HepG2 (cell line): Measurements from ENCODE around the gene POLR3GL. TPM values are rescaled to one million over a fixed set of nuclear protein-coding genes. Genes with fewer than 3 reads are reported as not detected.

Experiments used
- ATF1 ChIP-seq: IDR thresholded peaks from 2 replicates; pipeline ENCODE4 v1.6.1; 2016; ENCODE audit warnings: mild to moderate bottlenecking, control low read depth
- DNMT1 ChIP-seq: sonication (generic); formaldehyde crosslinking; IDR thresholded peaks from 2 replicates; pipeline ENCODE4 v1.5.1; 2020; ENCODE audit warnings: mild to moderate bottlenecking, missing genetic modification reagents
- HDAC1 ChIP-seq: sonication (generic); formaldehyde crosslinking; IDR thresholded peaks from 2 replicates; pipeline ENCODE4 v1.5.1; 2020; ENCODE audit warnings: mild to moderate bottlenecking, missing genetic modification reagents
- NFYC ChIP-seq: IDR thresholded peaks from 2 replicates; pipeline ENCODE4 v1.6.1; 2016; ENCODE audit warnings: missing genetic modification reagents, missing compliant biosample characterization
- PAX8 ChIP-seq: sonication (generic); formaldehyde crosslinking; IDR thresholded peaks from 2 replicates; pipeline ENCODE4 v1.8.0; 2022; ENCODE audit warnings: mild to moderate bottlenecking, missing genetic modification reagents, borderline replicate concordance
- RBM39 ChIP-seq: fragments of 200-400 bp; formaldehyde crosslinking; IDR thresholded peaks from one replicate; pipeline ENCODE4 v1.6.1; 2018; ENCODE audit warnings: antibody characterized with exemption, mild to moderate bottlenecking, low read depth, low read length; ENCODE audit not compliant: poor library complexity, severe bottlenecking
- REXO4 ChIP-seq: sonication (generic); formaldehyde crosslinking; IDR thresholded peaks from 2 replicates; pipeline ENCODE4 v1.8.0; 2022; ENCODE audit warnings: missing genetic modification reagents, mild to moderate bottlenecking, borderline replicate concordance
- SNAPC2 ChIP-seq: sonication (generic); formaldehyde crosslinking; IDR thresholded peaks from 2 replicates; pipeline ENCODE4 v1.8.1; 2022; ENCODE audit warnings: mild to moderate bottlenecking, missing genetic modification reagents
- SRSF1 ChIP-seq: fragments of 200-400 bp; formaldehyde crosslinking; optimal IDR thresholded peaks from 2 replicates; pipeline ENCODE3; 2017; ENCODE audit warnings: mild to moderate bottlenecking, low read depth, low read length, moderate library complexity
- STAT5B ChIP-seq: sonication (generic); formaldehyde crosslinking; IDR thresholded peaks from 2 replicates; pipeline ENCODE4 v1.4.0; 2020; ENCODE audit warnings: missing genetic modification reagents
- TBX3 ChIP-seq: fragments of 450-650 bp; IDR thresholded peaks from 2 replicates; pipeline ENCODE4 v1.6.1; 2017; ENCODE audit warnings: antibody characterized with exemption, mild to moderate bottlenecking, inconsistent platforms, borderline replicate concordance
- TCF12 ChIP-seq, 2 experiments: fragments of 450-650 bp in 1 of 2; sonication (generic) in 1 of 2; formaldehyde crosslinking in 1 of 2; IDR thresholded peaks; 2 replicates each; pipeline versions ENCODE4 v1.6.1 to v1.8.0; 2017 to 2022; ENCODE audit warnings: antibody characterized with exemption in 1 of 2, mild to moderate bottlenecking in 1 of 2, missing genetic modification reagents in 1 of 2, moderate library complexity in 1 of 2
- ZBTB3 ChIP-seq: sonication (generic); formaldehyde crosslinking; IDR thresholded peaks from 2 replicates; pipeline ENCODE4 v1.4.0; 2020; ENCODE audit warnings: low read depth, mild to moderate bottlenecking, moderate library complexity, missing genetic modification reagents, borderline replicate concordance
- ZFY ChIP-seq: sonication (generic); formaldehyde crosslinking; IDR thresholded peaks from 2 replicates; pipeline ENCODE4 v1.4.0; 2020; ENCODE audit warnings: missing genetic modification reagents
- ZFYVE20 ChIP-seq: sonication (generic); formaldehyde crosslinking; IDR thresholded peaks from 2 replicates; pipeline ENCODE4 v1.8.0; 2023; ENCODE audit warnings: low read depth, mild to moderate bottlenecking, moderate library complexity, missing genetic modification reagents, borderline replicate concordance
- ZNF136 ChIP-seq: sonication (generic); formaldehyde crosslinking; IDR thresholded peaks from 2 replicates; pipeline ENCODE4 v1.8.1; 2022; ENCODE audit warnings: low read depth, mild to moderate bottlenecking, moderate library complexity, missing genetic modification reagents
- ZNF224 ChIP-seq: sonication (generic); formaldehyde crosslinking; IDR thresholded peaks from 2 replicates; pipeline ENCODE4 v1.5.0; 2020; ENCODE audit warnings: mild to moderate bottlenecking, missing genetic modification reagents
- ZNF34 ChIP-seq: sonication (generic); formaldehyde crosslinking; IDR thresholded peaks from 2 replicates; pipeline ENCODE4 v1.4.0; 2020; ENCODE audit warnings: mild to moderate bottlenecking, missing genetic modification reagents, borderline replicate concordance
- ZNF614 ChIP-seq: IDR thresholded peaks from 2 replicates; pipeline ENCODE4 v1.6.1; 2018; ENCODE audit warnings: missing biosample characterization, missing genetic modification reagents, inconsistent platforms, borderline replicate concordance
- polyA plus RNA-seq, 8 experiments: library from polyadenylated mRNA; depleted of rRNA in 3 of 8; stranded (reverse) in 7 of 8; unstranded in 1 of 8; fragments of >200 nt; fragmentation: Illumina TruSeq in 4 of 8; extraction: Trizol in 4 of 8; gene quantifications; 2 replicates each; pipeline versions ENCODE4 v1.2.1 to v1.2.3, GENCODE V29; 2011 to 2016; ENCODE audit warnings: low read depth in 4 of 8, missing spikeins in 1 of 8, mixed read lengths in 1 of 8; ENCODE audit not compliant: insufficient read depth in 1 of 8
- total RNA-seq, 5 experiments: library from RNA; depleted of rRNA; stranded (reverse); fragments of >200 nt; fragmentation: Illumina TruSeq; extraction: Trizol; gene quantifications; 2 replicates each; pipeline ENCODE4 v1.2.3, GENCODE V29; 2016; ENCODE audit warnings: low read depth in 1 of 5
- TF ChIP-seq, protein P1 (sequence below): sonication (generic); formaldehyde crosslinking; IDR thresholded peaks from 2 replicates; pipeline ENCODE4 v1.4.0; 2020; ENCODE audit warnings: mild to moderate bottlenecking, missing genetic modification reagents
- TF ChIP-seq, protein P2 (sequence below): sonication (generic); formaldehyde crosslinking; IDR thresholded peaks from 2 replicates; pipeline ENCODE4 v1.4.0; 2020; ENCODE audit warnings: mild to moderate bottlenecking, missing genetic modification reagents
- TF ChIP-seq, protein P3 (sequence below): sonication (generic); formaldehyde crosslinking; IDR thresholded peaks from 2 replicates; pipeline ENCODE4 v1.9.0; 2022; ENCODE audit warnings: low read depth, missing genetic modification reagents
- TF ChIP-seq, protein P4 (sequence below): sonication (generic); formaldehyde crosslinking; conservative IDR thresholded peaks from 2 replicates; pipeline ENCODE4 v1.8.1; 2023; ENCODE audit warnings: missing genetic modification reagents

The POLR3GL gene
- total and polyA plus RNA-seq, 2 of the 13 experiments (the other 11 are each of a cell fraction or from before 2014, with no cell fraction given) = 11.5 to 12.4 TPM

DNA sequence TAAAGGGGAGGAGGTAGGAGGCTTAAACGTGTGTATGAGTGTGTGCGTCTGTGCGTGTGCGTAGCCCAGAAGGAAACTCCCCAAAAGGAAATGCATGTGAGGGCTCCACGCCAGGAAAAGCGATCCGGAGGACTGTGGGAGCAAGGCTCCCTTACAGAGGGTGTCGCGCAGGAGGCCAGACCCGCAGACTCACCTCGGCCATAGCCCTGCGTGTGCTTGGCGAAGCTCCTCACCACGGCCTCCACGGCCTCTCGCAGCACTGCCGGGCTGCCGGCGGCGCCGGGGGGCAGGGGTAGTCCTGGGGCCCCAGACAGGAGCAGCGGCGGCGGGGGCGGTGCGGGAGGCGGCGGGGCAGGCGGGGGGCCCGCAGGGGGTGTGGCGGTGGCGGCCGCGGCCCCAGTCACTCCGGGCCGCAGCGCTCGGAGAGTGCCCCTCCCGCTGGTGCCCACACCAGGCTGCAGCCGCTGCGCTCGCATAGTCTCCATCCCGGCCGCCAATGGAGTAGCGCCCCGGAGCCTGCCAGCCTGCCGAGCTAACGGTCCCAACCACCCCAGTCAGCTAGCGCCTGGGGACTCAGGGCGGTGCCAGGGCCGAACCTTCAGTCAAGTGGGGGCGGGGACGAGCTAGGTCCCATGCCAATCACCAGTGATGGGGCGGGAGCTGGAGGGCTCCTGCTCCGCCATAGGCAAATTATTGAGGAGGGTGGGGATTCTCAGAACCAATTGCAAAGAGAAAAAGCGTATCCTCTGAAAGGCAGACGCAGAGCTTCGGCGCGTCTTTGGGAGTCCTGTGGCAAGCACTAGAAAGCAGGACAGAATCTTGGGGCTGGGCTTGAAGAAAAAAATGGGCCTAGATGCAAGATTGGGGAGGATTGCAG, 6.8 kb upstream of the POLR3GL start, which contains the start of gene LIX1L (continued):
- TF ChIP-seq, protein P1, sequence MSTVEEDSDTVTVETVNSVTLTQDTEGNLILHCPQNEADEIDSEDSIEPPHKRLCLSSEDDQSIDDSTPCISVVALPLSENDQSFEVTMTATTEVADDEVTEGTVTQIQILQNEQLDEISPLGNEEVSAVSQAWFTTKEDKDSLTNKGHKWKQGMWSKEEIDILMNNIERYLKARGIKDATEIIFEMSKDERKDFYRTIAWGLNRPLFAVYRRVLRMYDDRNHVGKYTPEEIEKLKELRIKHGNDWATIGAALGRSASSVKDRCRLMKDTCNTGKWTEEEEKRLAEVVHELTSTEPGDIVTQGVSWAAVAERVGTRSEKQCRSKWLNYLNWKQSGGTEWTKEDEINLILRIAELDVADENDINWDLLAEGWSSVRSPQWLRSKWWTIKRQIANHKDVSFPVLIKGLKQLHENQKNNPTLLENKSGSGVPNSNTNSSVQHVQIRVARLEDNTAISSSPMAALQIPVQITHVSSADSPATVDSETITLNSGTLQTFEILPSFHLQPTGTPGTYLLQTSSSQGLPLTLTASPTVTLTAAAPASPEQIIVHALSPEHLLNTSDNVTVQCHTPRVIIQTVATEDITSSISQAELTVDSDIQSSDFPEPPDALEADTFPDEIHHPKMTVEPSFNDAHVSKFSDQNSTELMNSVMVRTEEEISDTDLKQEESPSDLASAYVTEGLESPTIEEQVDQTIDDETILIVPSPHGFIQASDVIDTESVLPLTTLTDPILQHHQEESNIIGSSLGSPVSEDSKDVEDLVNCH (CRISPR knock-in tag) = no peak
- TF ChIP-seq ZNF614 (CRISPR knock-in tag) = no peak
- no peak; the same call in 1 of the 2 replicates for TF ChIP-seq HDAC1 (CRISPR knock-in tag)
- TF ChIP-seq ZNF34 (CRISPR knock-in tag) = no peak
- TF ChIP-seq, protein P2, sequence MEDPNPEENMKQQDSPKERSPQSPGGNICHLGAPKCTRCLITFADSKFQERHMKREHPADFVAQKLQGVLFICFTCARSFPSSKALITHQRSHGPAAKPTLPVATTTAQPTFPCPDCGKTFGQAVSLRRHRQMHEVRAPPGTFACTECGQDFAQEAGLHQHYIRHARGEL (CRISPR knock-in tag) = no peak
- TF ChIP-seq, protein P3, sequence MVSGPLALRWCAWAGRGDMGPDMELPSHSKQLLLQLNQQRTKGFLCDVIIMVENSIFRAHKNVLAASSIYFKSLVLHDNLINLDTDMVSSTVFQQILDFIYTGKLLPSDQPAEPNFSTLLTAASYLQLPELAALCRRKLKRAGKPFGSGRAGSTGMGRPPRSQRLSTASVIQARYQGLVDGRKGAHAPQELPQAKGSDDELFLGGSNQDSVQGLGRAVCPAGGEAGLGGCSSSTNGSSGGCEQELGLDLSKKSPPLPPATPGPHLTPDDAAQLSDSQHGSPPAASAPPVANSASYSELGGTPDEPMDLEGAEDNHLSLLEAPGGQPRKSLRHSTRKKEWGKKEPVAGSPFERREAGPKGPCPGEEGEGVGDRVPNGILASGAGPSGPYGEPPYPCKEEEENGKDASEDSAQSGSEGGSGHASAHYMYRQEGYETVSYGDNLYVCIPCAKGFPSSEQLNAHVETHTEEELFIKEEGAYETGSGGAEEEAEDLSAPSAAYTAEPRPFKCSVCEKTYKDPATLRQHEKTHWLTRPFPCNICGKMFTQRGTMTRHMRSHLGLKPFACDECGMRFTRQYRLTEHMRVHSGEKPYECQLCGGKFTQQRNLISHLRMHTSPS = peak; percentile 80
- TF ChIP-seq, protein P4, sequence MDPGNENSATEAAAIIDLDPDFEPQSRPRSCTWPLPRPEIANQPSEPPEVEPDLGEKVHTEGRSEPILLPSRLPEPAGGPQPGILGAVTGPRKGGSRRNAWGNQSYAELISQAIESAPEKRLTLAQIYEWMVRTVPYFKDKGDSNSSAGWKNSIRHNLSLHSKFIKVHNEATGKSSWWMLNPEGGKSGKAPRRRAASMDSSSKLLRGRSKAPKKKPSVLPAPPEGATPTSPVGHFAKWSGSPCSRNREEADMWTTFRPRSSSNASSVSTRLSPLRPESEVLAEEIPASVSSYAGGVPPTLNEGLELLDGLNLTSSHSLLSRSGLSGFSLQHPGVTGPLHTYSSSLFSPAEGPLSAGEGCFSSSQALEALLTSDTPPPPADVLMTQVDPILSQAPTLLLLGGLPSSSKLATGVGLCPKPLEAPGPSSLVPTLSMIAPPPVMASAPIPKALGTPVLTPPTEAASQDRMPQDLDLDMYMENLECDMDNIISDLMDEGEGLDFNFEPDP (CRISPR knock-in tag) = no peak
- no peak for TF ChIP-seq PAX8
- TF ChIP-seq NFYC (CRISPR knock-in tag) = peak; percentile 81
- no peak for TF ChIP-seq STAT5B (CRISPR knock-in tag)
- peak; percentile 66 for TF ChIP-seq ZFY (CRISPR knock-in tag)
- 0 out of 2 replicates have a peak, but pooled peaks have one; percentile 37 for TF ChIP-seq DNMT1 (CRISPR knock-in tag)
- TF ChIP-seq ZNF136 (CRISPR knock-in tag) = no peak
- TF ChIP-seq ATF1 (CRISPR knock-in tag) = no peak
- no peak for TF ChIP-seq ZFYVE20 (CRISPR knock-in tag)
- no peak for TF ChIP-seq RBM39
- 0 out of 2 replicates have a peak, but pooled peaks have one; percentile 37 for TF ChIP-seq SNAPC2 (CRISPR knock-in tag)
- TF ChIP-seq TCF12 (IDR thresholded peaks at IDR 0.05) = no peak
- no peak for TF ChIP-seq TCF12 (CRISPR knock-in tag; IDR thresholded peaks at IDR 0.05)
- TF ChIP-seq ZNF224 = no peak
- TF ChIP-seq REXO4 (CRISPR knock-in tag) = no peak
- peak; percentile 46 for TF ChIP-seq SRSF1
- TF ChIP-seq ZBTB3 (CRISPR knock-in tag) = no peak
- no peak for TF ChIP-seq TBX3
